Measurements from ENCODE around the gene ZSCAN31.

GRCh38 chr6:28334286-28335039 is 1.5 kb downstream of the ZSCAN31 start:
- TF ChIP-seq POLR2AphosphoS5 (IDR thresholded peaks at IDR 0.05; ENCODE audit: insufficient read depth in 1 of 2, low read depth in 1 of 2) (no peak), POLR2A (IDR thresholded peaks at IDR 0.05) (no peak), CTCF (IDR thresholded peaks at IDR 0.05) (no peak)

Data from vagina (tissue), 2 donors.